ENCODE results near the gene SNX10.
A peak's percentile ranks its signal among the peaks of the same experiment; 100 is the strongest.

The SNX10 gene

DNA sequence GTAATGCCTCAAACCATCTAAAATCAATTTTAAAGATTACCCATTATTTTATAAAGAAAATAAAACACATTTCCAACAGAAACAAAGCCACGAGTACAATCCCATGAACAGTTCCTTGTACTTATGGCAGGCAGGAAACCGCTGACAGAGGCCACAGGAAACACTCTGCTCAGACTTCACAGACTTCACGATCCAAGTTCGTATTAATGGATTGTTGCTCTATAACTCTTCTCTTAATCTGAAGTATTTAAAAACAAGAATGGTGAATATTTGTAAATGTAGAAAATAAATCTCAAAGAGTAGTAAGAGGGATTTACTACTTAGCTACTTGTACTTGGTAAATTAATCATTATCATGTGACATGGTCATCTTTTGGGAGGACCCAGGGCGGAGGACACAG is 78.3 kb downstream of the SNX10 start:
- no peak for DNase-seq

DNA sequence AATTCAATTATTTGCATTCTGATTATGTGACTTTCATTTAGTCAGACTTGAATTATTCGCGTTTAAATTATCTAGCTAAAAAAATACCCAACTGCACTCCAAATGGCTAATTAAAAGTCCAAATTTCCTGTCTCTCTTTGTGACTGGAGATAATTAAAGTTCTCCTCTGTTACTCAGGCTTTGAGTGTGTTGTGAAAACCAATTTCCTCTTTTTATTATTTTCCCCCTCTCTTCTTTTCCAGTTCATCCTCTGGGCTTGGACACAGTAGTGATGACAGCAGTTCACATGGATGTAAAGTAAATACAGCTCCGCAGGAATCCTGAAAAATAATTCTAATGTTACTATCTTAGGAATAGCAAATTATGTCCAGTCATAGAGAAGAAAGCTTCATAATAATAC is 80.6 kb downstream of the SNX10 start:
- no peak for DNase-seq

DNA sequence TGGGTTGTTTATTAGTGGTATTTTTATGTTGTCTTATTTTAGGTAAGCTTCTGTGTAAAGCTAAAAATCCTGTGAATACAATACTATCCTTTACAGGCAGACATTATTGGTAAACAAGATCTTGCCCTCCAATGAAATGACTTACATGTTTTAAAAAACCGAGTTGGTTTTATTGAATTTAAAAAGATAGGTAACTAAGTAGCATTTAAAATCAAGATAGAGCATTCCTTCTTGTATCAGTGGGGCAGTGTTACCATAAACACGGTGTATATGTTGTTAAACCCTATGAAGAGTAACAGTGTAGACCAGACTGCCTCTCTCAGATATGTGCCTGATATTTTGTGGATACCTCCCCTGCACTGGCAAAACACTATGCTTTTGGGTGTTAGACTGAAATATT is 81.0 kb downstream of the SNX10 start:
- no peak for DNase-seq

DNA sequence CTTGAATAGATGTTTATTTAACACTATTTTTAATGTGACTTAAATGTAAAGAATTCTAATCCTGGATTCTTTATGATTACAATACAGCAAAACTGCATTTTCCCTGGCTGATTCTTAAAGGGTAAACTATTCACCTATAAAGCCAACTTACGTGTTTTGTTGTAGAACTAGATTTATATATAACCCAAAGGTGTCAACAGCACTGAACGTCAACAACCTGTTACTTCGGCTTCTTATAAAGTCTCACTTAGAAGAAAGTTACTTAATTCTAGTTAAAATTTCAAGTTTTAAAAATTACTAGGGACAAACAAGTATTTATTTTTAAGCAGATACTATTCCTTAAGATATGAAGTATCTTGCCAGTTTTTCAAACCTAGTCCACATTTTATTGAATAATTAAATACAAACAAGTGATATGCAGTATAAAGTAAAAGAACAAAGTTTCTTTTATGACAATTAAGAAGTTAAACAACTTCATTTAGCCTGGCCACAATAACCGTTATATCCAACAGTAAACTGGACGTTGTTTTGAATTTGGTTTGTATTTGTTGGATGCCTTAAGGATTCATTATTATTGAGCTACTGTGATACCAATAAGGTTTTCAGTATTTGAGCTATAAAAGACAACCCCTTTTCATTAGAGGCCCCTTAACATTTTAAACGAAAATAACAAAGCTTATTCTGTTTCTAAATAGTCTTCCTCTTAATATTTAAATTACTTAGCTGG is 83.1 kb downstream of the SNX10 start:
- DNase-seq: no peak

DNA sequence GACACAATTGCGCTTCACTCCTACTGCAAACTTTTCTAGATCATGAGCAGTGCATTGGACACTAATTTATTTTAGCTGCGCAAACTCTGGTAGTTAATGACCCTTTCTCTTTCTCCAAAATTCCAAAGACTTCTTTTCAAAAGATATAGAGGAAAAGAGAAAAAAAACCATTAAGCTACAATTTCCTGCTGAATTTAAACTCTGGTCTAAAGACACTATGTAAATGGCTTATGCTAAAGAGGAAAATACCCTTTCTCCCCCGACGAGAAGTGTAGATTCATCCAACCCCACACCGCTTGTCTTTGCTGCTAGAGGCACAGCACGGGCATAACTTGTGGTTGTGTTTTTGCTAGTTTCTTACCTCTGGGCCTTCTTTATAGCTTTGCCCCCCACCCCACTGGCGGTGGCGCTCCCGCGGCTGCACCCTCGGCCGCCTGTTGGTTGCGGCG is 84.1 kb downstream of the SNX10 start:
- DNase-seq: no peak

DNA sequence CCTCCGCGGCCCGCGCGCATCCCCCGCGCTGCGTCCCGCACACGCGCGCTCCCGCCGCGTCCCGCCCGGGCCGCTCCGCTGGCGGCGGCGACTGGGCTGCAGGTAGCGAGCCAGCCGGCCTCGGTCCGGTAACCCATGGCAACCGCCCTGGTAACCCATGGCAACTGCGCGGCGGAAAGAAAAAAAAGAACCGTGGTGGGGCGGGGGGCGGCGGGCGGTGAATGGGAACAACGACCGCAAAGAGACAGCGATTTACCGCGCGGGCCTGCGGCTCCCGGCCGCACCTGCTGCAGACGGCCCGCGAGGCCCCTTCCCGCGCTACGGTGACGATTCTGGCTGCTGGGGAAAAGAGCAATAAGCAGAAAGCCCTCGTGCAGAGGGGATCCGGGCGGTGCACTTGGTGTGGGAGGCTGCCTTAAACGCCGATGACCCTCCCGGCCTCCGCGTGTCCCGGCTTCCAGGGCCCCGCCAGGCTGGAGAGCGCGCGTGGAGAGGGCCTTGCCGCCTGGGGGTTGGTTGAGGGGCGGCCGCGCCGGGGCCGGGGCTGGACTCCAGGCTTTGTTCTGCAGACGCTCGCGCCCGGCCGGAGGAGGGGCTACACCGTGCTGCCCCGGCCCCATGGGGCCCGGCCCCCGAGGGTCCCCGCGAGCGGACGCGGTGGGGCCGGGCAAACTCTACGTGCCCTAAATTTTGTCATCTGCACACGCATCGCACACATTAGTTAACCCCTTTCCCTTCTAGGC is 84.7 kb downstream of the SNX10 start:
- DNase-seq: peak in 1 of 2 donors; percentile 48

DNA sequence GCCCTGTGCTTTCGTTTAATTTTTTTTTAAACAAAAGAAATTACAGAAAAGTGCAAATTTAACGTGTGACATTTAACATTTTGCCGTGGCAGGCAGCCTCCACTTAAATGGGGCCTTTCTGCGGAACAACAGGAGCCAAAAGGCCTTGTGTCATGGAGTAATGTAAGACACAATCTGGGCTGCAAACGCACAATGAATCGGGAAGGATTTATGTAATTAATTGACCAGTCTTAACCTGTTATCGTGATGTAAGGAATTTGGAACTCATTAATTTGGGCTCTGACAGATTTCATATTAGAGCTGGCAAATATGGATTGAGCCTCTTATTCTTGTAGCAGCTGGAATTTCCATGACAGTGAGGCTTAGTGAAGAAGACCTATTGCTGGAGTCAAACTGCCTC is 86.4 kb downstream of the SNX10 start:
- no peak for DNase-seq

DNA sequence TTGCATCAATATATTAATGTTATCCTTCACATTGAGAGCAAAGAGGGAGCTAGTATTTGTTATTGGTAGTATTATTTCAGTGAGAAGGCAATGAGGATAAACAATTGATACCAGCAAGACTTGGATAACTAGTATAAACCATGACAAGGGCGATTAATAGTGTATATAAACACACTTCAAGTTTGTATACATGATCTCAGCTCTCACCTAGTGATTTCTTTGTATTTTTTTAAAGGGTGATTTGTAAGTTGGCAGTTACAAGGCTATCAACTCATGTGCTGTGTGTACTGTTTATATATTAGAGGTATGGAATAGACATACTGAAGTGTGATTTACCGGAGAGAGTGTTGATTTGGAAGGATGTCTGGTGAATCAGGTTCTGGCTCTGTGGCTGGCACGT is 88.0 kb downstream of the SNX10 start:
- no peak for DNase-seq

DNA sequence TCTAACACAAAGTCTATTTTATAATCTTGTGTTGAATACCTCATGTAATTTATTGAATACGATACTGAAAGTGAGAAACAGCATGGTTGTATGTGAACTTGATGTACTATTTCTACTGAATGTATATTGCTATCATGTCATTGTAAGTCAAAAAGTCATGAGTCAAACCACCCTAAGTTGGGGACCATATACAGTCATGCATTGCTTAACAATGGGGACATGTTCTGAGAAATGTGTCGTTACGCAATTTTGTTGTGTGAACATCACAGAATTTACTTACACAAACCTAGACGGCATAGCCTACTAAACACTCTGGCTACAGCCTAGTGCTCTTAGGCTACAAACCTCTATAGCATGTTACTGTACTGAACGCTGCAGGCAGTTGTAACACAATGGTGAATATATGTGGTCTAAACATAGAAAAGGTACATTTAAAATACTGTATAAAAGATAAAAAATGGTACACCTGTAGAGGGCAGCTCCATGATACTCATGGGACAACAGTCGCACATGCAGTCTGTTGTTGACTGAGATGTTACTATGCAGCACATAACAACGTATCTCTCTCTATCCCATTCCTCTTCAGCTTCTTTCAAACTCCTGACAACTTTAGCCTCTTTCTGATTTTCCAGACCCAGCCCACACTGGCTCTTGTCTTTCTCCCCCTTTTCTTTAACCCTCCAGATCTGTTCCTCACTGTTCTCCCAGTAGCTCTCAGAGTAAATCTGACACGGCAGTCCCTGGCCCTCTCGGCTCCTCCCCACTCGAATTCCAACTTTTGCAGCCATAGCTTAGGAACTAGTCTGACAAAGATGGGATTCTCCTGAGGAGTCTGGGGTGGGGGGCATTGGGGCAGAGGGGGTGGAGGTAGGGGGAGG is 90.1 kb downstream of the SNX10 start:
- DNase-seq: peak; percentile 89 to 92

DNA sequence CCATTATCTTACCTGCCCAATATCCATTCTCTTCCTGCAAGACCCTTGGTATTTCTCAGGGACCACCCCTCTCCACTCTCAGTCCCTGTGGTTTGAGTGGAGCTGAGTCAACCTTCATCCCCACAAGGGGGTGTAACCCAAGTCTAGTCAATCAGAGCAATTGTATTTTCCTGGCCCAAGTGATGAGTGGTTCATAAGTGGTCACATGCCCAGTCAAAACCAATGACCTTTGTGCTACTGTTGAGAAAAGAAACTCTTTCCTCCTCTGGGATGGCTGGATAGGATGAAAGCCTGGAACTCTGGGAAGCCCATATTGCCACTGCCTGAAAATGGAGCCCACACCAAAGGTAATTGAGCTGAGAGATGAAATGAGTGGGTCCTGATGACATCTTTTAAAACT is 93.6 kb downstream of the SNX10 start:
- no peak for DNase-seq

DNA sequence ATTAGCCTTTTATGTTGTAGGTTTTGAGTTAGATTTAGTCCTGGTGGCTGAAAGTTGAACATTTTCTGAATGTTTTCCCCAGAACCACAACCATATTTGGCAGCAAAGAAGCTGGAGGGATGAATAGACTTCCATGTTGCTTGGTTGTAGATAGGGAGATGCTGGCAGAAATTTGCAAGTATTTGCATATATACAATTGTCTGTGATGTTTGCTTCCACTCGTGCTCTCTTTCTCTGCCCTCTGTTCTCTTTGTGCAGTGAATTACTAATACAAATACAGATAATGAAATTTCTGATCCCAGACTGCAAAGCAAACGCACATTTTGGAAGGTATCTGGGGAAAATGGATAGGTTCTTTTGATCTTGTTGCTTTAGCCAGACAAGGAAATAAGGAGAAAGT is 96.1 kb downstream of the SNX10 start:
- no peak for DNase-seq

DNA sequence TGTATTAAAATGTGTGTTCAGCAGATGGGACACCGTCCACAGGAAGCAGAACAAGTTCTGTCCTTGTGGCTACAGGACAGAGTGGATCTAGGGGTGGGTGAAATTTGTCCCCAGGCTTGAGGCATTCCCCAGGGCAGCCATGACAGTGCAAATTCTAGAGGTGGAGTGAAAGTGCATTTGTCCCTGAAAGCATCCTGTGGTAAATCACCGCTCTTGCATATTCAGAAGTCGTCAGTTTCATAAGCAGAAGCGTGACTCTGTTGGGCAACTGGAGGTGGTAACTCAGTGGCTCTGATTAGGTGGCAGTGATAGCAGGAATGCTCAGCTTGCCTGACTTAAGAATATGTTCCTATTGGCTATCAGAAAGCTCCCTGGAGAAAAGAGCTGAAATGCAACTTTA is 96.6 kb downstream of the SNX10 start:
- peak; percentile 63 to 78 for DNase-seq

DNA sequence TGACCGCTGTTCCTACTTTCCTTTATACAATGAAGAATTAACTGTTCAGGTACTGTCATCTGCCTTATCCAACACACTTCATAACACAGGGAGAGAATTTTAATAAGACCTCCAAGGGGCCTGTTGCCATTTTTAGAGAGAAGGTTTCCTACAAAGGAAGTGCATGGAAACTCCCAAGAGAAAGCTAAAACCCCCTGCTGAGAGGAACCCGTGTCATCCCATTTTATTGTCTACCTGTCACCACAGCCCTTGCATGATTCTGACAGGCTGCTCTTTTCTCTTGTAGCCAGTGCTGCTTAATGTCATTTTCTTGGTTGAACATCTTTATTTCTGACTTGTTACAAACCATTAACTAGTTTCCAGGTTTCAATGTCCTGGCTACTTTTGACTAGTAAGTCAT is 98.4 kb downstream of the SNX10 start:
- no peak for DNase-seq

DNA sequence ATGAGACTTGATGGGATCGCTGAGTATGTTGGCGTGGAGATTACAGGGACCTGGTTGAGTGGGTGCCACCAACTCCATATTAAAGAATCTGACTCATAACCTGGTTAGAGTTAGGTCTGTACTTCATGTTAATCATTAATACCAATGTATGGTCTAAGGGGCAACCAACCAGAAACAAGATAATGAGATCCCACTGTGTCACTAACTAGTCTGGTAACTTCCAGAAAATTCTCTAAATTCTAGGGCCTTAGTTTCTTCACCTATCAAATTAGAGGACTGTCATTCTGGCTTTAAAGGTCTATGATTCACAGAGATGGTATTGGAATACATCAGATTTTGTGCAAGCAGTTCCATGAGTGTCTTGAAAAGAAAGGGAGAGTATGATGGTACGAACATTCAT is 102.2 kb downstream of the SNX10 start:
- DNase-seq: no peak

DNA sequence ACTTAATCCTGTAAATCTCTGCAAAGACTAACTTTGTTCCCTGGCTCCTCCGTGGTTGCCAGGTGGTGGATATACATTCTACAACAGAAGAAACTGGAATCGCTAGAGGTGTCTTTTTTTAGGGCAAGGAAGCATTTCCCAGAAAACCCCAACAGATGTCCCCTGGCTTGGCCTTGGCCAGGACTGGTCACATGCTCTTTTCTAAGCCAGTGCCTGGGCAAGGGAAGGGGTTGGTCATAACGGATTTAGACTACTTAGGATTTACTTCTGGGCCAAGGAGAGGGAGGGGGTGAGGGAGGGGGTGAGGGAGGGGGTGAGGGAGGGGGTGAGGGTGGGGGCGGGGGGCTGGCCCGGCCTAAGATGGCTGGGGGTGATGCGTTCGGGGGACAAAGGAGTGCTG is 105.7 kb downstream of the SNX10 start:
- DNase-seq: no peak

DNA sequence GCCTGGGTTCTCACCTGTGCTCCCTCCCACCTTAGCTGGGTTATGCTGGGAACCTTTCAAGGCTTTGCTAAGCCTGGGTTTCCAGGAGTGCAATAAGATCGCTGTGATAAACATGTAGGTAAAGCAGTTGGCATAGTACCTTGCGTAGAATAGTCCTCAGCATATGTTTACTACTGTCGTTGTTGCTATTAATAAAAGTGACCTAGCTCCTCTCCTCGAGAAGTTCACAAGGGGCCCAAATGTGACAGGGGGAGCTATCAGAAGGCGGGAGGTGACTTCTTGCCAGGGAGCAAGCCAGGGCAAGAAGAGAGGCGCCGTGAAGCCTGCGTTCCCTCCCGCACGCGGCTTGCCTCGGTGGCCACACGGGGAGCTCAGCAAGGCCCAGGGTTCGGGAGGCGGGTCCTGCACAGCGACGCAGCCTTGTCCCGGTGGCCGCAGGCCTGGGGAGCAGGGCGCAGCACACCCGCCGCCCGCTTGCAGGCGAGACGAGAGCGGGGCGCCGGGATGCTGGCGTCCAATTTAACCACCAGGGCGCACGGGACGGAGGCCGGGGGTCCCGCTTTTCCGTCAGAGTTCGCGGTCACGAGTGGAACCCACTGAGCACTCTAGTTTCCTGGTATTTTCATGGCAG is 106.2 kb downstream of the SNX10 start:
- DNase-seq: no peak

DNA sequence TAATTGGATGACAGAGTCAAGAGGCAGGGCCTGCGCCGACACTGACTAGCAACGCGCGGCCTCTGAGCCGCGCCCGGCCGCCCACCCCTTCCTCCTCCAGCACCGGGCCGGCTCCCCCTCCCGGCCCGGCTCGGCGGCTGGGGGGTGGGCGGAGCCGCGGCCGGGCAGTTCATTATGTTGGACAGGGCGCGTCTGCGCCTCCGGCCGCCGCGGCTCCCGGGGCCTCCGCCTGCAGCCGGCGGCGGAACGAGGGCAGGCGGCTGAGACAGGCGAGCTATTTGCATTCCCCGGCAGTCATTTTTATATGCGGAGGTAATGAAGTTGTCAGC is 106.7 kb downstream of the SNX10 start:
- peak; percentile 84 for DNase-seq

DNA sequence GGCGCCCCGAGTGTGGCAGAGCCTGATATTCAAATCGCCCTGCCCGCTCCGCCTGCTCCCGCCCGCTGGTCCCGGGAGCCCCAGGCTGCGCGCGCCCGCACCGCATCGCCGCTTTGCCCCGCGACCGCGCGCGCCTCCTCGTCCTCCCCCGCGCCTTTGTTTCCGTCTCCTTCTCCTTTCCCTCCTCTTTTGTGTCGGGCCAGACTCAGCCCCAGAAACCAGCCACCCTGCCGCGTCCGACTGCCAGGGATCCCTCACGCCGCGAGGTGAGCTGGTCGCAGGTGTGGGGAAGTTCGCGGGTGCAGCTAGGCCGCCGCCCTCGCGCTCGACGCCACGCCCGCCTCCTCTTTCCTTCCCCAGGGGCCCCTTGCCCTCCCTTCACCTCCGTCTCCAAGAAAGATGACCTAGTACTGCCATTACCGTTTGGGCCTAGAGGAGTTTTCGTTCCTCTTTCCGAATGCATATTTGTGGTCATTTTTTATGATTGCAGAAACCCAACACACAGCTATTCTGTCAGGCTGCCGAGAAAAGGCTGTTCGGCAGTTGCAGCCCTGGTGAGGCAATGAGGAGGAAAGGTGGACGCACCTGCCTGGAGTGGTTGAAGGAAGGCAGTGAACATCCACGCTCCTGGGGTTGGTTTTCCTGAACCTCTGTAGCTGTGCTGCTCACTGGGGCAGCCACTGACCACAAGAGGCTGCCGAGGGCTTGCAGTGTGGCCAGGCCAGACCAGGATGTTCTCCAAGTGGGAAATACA is 107.3 kb downstream of the SNX10 start:
- DNase-seq: peak; percentile 68 to 70

DNA sequence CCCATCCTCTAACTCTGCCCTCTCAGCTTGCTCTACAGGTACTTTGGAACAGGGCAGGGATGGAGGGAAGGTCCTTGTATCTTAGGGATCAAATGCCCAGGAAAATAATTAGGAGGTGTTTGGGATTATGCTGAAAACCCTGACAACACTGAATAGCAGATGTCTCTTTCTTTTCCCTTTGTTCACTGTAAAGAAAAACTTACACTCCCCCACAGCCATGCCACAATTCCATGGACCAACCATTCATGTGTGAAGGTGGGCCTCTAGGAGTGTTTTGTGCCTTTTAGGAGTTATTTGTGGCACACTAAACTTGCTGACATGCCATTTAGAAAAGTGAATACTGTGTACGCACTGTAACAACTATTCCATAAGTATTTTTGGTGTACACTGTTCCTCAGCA is 108.1 kb downstream of the SNX10 start:
- DNase-seq: no peak

DNA sequence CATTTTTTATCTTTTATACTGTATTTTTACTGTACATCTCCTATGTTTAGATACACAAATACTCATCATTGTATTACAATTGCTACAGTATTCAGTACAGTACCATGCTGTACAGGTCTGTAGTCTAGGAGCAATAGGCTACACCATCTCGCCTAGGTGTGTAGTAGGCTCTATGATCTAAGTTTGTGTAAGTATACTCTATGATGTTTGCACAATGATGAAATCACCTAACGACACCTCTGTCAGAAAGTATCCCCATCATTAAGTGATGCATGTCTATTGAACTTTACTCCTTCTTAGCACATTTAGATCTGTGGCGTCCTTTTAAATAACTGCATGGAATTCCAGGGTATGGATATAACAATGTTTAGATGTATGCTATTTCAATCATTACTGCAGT is 112.0 kb downstream of the SNX10 start:
- no peak for DNase-seq

DNA sequence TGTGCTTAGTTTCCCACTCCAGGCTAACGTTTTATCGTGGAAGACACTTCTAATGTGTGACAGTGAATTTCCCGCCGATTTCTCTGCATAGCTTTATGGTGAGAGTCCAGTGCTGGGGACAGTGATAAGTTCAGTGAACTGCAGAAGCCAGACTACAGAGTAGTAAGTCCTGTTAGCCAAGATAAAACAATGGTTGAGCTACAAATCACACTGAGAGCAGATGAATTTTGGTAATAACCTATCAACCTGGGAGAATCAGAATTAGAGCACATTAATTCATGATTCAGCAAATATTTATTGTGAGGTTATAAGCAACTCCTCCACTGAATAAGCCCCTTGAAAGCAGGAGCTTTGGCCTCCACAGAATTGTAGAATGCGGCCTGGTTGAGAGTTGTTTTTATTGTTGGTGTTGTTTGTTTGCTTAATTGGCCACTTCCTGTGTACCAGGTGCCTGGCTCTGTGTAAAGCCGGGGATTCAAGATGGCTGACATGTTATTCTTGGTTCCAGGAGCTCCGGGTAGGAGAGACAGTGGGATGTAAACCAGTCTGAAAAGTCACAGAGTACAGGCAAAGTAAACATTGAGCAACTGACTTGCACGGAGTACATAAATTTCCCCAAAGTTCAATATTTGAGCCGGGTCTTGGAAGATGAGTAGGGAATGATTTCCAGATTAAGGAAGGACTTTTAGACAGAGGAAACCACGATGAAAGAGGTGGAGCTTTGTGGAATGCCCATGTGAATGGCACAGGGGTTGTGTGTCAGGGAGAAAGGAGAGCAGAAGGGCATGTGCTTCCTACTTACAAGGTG is 112.7 kb downstream of the SNX10 start:
- no peak for DNase-seq

DNA sequence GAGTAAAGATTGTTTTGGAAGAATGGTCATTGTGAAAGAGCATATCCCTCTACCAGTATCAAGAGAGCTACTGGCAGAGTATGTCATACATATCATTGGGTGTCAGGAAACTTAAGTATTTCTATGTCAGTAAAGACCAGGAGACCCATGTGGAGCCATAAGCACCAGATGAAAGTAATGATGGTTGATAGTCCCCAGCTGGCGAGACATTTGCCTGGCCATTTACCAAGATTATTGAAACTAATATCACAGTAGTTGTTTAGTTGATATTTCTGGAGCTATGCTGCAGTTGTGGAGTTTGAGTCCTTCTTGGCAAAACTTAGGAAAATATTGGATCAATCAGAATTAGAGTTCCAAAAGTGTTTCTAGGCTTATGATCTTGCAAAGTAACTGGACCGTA is 114.8 kb downstream of the SNX10 start:
- no peak for DNase-seq
